GM21619 (cell line): ENCODE data around the gene LYRM4.

ENCODE experiments used
- ATAC-seq: cut with Tn5 transposase; IDR thresholded peaks from one replicate; pipeline ENCODE4 v1.9.1; 2021; ENCODE audit not compliant: unreplicated experiment

Gene LYRM4

DNA sequence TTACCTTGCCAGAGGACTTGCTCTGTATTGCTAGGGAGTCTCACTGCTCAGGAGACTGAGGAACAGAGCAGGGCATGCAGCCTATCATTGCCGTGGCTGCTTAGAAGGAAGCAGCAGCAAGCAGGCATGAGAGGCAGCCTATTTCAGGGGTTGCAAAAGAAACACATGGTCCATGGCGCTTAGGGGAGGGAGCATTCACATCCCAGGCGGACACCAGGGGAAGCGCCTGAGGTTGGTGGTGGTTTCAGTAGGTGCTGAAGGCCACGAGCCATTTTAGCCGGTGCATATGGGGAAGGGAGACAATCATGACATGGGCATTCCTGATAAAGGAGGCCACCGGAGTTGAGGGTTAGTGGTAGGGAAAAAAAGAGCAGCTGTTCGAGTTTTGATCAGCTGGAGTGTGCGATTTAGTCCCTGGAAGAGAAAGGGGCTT, 21.5 kb upstream of the LYRM4 start:
- no peak for ATAC-seq

GRCh38 chr6:5280920-5281319, 20.2 kb upstream of the LYRM4 start:
- ATAC-seq = no peak

- no peak for ATAC-seq
These were observed 19.2 kb upstream of the LYRM4 start for GRCh38 chr6:5279891-5280338.

- ATAC-seq = no peak
These were observed 17.9 kb upstream of the LYRM4 start for GRCh38 chr6:5278565-5279120.

DNA sequence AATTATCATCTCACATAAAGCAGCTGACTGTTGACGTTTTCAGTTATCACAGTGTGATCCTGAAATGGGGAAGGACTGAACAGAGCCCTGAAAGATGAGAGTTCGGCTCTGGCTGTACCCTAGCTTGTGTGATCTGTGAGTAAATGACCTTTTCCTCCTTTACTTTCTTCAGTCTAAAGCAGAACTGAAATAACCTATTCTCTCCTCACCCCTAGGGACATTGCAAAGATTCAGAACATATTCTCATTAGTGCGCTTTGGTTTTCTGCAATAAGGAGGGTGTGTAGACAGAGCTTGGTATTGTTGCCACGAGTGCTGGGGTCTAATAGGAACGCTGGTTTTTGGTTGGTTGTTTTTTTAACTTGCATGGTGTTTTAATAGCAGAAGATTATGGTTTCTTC, 17.3 kb upstream of the LYRM4 start:
- peak; percentile 66 for ATAC-seq

DNA sequence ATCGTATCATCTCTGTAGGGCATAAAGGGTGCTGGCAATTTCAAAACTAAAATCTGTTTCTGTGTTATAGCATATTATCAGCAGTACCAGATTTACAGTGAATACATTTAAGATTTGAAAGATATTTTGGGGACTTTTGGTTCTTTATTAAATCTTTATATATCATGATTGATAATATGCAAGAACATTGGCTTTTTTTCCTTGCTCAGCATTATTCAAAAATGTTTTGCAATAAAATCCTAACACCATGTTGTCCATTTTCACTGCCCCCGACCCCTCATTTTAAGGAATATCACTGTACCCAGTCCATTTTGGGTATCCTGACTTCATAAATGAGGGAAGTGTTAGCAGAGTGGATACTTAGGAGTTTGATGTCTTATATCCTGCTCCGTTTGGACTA, 16.8 kb upstream of the LYRM4 start:
- ATAC-seq = no peak

DNA sequence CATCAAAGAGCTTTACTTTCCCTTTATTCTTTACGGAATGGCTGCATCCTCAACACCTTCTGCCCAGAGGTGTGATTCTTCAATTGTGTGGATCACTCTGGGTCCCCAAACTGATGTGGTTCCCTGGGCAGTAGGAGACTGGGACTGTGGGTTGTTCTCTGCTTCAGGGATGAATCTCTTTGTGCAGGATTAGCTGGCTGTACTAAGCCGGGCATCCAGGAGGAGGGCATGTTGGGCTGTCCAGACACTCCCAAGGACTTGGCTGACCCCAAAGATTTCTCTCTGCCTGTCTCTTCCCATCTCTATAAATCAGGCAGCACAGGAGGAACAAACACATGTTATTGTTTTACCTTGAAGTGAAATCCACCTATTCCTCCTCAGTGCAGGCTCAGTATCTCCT, 15.8 kb upstream of the LYRM4 start:
- no peak for ATAC-seq

- ATAC-seq = no peak
These were observed 14.7 kb upstream of the LYRM4 start for GRCh38 chr6:5275497-5275896.

DNA sequence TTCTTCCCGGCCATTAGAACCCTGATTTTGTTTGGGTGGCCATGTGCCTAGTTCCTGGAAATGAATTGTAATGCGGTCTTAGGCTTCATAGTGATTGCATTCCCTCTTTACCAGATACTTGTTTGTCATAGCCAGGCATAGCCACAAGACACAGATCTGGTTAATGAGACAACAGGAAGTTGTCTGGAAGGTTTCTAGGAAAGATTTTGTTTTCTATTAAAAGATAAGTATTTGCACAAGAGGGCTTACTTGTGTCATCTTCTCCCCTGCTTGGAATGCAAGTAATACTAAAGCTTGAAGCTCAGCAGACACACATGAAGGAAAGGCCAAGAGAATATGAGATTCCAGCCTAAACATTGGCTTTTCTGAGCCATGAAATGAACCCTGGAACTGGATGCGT, 13.5 kb upstream of the LYRM4 start:
- ATAC-seq = no peak

DNA sequence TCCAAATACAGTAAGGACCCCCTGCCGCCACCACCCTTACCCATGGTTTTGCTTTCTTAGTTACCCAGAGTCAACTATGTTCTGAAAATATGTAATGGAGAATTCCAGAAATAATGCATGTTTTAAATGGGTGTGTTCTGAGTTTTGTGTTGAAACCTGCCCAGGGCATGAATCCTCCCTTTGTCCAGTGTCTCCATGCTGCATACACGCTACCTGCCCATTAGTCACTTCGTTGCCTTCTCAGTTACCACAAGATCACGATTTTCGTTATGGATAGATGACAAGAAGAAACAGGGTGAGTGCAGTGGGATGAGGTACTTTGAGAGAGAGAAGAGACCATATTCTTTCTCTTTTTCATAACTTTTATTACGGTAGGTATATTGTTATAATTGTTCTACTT, 11.2 kb upstream of the LYRM4 start:
- ATAC-seq = no peak

DNA sequence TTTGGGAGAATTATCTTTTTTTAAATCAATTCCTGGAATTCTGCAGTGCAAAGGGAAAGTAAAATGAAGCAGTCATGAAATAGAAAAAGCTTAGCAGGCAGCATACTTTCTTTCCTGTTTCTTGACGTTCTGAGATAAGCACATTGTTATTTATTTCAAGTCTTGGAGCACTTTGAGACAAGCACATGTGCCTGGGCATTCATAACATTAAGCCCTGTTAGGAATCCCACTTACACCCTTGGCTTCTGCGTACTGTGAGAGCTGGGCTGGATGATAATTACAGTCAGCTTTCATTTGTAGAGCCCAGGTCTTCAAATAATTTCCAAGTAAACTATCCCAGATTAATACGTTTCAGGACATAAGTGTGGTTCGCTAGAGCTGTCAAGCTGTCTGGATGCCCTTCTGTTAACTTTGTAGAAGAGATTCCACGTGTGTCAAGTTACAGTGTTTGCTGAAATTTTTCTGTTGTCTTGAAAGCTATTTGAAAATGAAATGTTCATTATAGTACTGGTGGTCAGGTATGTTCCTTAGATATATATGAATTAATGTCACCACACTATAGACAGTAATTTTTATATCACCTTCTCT, 9.4 kb upstream of the LYRM4 start:
- no peak for ATAC-seq

GRCh38 chr6:5266423-5266822, 5.7 kb upstream of the LYRM4 start:
- no peak for ATAC-seq

- ATAC-seq = no peak
These were observed 877 bp upstream of the LYRM4 start for GRCh38 chr6:5261545-5262109.

- ATAC-seq = peak; percentile 67
These were observed 584 bp downstream of the LYRM4 start for GRCh38 chr6:5260111-5260620.

DNA sequence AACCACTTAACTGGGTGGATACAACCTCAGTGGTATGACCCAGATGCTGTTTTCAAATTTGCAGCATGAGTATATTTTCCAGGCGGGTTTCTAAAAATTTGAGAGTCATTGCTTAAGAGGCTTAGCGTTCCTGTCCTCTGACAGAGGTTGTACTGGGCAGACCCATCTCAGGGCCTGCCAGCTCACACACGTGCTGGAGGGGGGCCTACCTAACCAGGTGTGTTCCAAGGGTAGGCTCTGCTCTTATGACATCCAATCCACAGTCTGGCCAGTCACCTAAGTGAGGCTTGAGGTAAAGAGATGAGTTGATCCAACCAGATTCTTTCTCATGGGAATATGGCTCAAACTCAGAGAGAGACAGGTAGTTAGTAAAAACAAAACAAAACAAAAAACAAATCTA, 1.3 kb downstream of the LYRM4 start:
- no peak for ATAC-seq

DNA sequence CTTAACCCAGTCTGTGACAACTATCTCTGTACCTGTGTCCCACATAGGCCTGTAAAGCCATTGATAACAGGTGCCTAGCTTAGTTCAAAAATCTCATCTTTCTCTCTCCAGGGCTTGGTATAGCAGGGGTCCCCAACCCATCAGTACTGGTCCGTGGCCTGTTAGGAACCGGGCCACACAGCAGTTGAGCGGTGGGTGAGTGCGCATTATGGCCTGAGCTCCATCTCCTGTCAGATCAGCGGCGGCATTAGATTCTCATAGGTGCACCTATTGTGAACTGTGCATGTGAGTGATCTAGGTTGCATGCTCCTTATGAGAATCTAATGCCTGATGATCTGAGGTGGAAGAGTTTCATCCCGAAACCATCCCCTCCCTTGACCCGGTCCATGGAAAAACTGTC, 3.4 kb downstream of the LYRM4 start:
- no peak for ATAC-seq

GRCh38 chr6:5256952-5257351, 3.8 kb downstream of the LYRM4 start:
- no peak for ATAC-seq

GRCh38 chr6:5250911-5251310, 9.8 kb downstream of the LYRM4 start:
- no peak for ATAC-seq

DNA sequence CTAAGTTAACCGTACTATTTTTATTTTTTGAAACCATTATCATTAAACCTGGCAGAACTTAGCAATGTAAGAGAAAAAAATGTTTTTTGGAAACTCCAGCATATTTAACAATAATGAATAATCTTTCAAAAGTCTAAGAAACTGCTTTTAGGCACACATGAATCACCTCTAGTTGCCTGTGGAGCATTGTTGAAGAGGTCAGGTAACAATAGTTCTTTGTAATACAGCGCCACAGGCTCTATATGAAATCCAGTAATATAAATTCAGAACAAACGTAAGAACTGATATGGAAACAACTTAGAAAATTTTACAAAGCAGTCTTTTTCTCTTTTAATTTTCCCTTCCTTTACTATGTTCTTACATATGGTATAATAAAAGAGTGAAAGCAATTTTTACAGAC, 10.3 kb downstream of the LYRM4 start:
- no peak for ATAC-seq

DNA sequence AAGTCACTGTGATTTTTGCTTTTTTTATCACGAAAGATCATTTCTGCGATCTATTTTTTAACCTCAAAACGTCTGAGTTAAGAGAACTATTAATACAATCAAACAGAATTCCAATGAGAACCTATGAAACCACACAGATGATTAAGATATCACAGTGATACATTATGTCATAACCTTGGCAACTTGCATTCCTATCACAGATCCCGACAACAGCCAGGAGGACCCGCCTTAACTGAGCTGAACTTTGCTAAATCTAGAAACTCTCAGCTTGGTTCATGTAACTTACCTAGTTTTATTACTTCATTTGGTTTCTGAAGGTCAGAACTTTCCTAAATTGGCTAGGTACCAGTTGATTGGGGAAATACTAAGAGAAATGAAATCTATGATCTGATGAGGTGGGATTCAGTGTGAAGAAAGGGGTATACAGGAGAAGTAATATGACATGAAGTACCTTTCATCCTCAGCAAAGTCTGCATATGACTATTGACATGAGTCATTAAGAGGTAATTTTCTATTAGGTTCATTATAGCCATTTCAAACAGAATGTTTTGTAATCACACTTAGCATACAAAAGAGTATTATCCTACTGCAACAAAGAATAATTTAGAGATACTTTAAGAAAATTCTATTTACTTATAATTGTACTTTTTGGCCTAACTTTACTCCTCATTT, 11.2 kb downstream of the LYRM4 start:
- no peak for ATAC-seq

DNA sequence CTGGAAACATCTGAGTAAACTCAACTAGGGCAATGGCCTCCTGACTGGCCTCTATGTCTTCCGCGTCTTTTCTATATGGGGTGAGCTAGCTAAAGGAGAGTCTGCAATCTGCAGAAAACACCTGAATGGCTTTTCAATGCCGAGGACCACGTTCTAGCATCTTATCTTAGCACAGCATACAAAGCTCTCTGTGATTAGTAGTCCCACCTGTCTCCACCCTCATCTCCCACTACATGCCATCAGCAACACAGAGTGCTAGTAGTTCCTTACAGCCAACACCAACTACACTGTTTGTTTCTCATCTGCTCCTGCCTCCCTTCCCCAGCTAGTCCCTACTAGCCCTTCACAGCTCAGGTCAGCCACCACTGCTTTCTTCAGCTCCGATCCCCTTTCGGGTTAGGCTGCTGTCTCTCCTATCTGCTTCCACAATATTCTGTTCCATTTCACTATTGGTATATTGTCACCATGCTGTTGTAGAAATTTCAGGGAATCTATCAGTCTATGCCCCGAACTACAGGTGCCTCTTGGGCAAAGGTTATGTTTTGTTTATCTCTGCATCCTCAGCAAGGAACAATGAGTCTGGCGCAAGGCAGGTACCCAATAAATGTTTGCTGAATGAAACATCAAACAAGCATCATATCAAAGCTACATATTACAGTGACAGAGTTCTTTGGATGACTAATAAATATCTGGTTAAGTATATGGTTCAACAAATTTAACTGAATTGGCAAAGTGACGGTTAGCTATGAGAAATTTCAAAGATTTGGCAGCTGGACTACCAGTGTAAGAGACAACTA, 12.2 kb downstream of the LYRM4 start:
- no peak for ATAC-seq
